Prostate gland (tissue), 2 donors: ENCODE measurements around the gene PLEKHG2. TPM values are rescaled to one million over a fixed set of nuclear protein-coding genes. Genes with fewer than 3 reads are reported as not detected.

ENCODE experiments used
- DNase-seq: peaks from one replicate; pipeline ENCODE4 v3.0.0-alpha.2; 2019; ENCODE audit warnings: low spot score
- H3K27ac ChIP-seq, 2 donors: fragments of 200-600 bp; sonication (generic); 2 replicates each; pipeline ENCODE4 v1.5.1; 2017 to 2019
- H3K27me3 ChIP-seq: fragments of 200-600 bp; sonication (generic); replicated peaks from 2 replicates; pipeline ENCODE4 v1.5.1; 2019; ENCODE audit not compliant: insufficient read depth
- H3K36me3 ChIP-seq, 2 donors: fragments of 200-600 bp; sonication (generic); 1 replicate in 1 of 2; 2 replicates in 1 of 2; pipeline versions ENCODE4 v1.5.1 to v1.8.1; 2017 to 2019
- H3K4me1 ChIP-seq: fragments of 200-600 bp; sonication (generic); replicated peaks from 2 replicates; pipeline ENCODE4 v1.5.1; 2019
- H3K4me3 ChIP-seq, 2 donors: fragments of 200-600 bp; sonication (generic); 2 replicates each; pipeline ENCODE4 v1.5.1; 2017 to 2019
- H3K9me3 ChIP-seq: fragments of 200-600 bp; sonication (generic); 2 replicates; pipeline ENCODE4 v1.5.1; 2017
- CTCF ChIP-seq, 4 experiments: fragments of 200-600 bp in 2 of 4; fragments of 450-650 bp in 2 of 4; sonication (generic) in 2 of 4; IDR thresholded peaks; 1 replicate in 3 of 4; 2 replicates in 1 of 4; pipeline ENCODE4 v1.5.1; 2016 to 2019; ENCODE audit warnings: antibody characterized with exemption in 4 of 4, mild to moderate bottlenecking in 2 of 4, moderate library complexity in 2 of 4
- POLR2A ChIP-seq: fragments of 450-650 bp; IDR thresholded peaks from one replicate; pipeline ENCODE4 v1.6.1; 2016; ENCODE audit warnings: antibody characterized with exemption, mild to moderate bottlenecking
- POLR2AphosphoS5 ChIP-seq: sonication (generic); formaldehyde crosslinking; IDR thresholded peaks from one replicate; pipeline ENCODE4 v1.6.1; 2017; ENCODE audit warnings: antibody characterized with exemption
- WGBS: methylation state at CpG from one replicate; pipeline ENCODE4 v1.1.5; 2018; 5-methylcytosine and 5-hydroxymethylcytosine counted together
- intact Hi-C: fragments of 100-400 bp; cut with DNase I; formaldehyde crosslinking; loops from one replicate; pipeline ENCODE4 v1.14.2; 2022
- total RNA-seq, 2 donors: library from RNA; depleted of rRNA; stranded (reverse); fragments of >200 nt; gene quantifications; one replicate each; pipeline ENCODE4 v1.1.0, GENCODE V29; 2016

Gene PLEKHG2
- total RNA-seq, 2 donors from 2014 or later, result 14.4 to 21.1 TPM

DNA sequence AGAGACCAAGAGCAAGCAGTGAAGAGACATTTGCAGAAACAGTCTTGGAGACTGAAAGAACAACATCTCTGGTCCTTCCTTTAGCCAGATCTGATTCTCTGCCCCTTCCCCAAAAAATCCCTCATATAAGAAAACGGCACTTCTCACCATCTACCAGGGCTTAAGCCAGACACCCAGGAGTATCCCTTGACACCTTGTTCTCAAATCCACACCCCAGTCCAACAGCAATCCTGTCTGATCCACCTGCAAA is 1.7 kb upstream of the PLEKHG2 start:
- WGBS, result 50% methylated on average over 1 of the region's 1 CpG
- intact Hi-C loops, result loop anchor here (1.0 to 5.0 kb wide), 2 partner anchors 12 to 68 kb away; partner anchors contain the start of gene SAMD4B
- peak overlapping the region; percentile 75 to 90 for H3K4me3 ChIP-seq

DNA sequence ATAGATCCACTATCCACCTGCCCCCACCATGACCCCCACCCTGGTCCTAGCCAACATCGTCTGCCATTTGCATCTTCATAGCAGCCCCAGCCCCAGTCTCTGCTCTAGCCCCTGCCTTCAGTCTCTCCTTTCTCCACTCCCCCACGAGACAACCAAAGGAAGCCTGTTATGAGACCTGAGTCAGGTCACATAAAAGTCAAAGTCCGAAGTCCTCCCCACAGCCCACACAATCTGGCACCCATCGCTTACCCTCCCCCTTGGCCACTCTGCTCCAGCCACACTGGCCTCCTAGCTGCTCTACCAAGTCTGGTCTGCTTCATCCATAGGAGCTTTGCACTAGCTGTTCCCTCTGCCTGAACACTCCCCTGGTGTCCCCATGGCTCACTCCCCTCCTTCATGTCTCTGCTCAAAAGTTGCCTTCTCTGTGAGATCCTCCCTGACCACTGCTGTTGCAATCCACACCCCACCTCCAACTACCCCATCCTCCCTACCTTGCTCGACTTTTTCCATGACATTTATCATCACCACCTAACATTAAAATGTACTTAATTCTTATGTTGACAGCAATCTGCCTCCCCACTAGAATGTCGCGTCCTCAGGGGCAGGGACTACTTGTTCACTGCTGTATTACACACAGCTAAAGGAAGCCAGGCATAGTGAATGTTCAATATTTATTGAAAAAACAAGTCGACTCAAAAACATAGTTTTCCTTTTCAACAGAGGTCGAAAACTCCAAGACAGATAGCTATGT is 1.2 kb upstream of the PLEKHG2 start:
- DNase-seq, result peak; percentile 44
- Histone ChIP-seq H3K4me3 (peak overlapping the region in 1 of 2 donors; percentile 75), H3K9me3 (no peaks in the 10 kb centered on the region), H3K27ac (peak overlapping the region; percentile 100), H3K27me3 (no peaks in the 10 kb centered on the region), H3K36me3 (peaks cover 8% of the 10 kb centered on the region in 2 donors), H3K4me1 (no peaks in the 10 kb centered on the region)
- intact Hi-C loops, result loop anchor here (1.0 to 5.0 kb wide), 2 partner anchors 13 to 69 kb away; partner anchors contain the start of gene SAMD4B
- 17% methylated on average over 9 of the region's 9 CpGs for WGBS
- no peak for TF ChIP-seq POLR2A
- TF ChIP-seq POLR2AphosphoS5, result no peak
- TF ChIP-seq CTCF (IDR thresholded peaks at IDR 0.05), result no peak

More for the DNA sequence above, 1.7 kb upstream of the PLEKHG2 start:
- DNase-seq, result no peak
- Histone ChIP-seq H3K27me3 (no peaks in the 10 kb centered on the region), H3K36me3 (peaks cover 8% of the 10 kb centered on the region in 2 donors), H3K4me1 (no peaks in the 10 kb centered on the region), H3K9me3 (no peaks in the 10 kb centered on the region), H3K27ac (peak overlapping the region; percentile 100)
- TF ChIP-seq POLR2AphosphoS5 (no peak), POLR2A (no peak), CTCF (IDR thresholded peaks at IDR 0.05) (no peak)

DNA sequence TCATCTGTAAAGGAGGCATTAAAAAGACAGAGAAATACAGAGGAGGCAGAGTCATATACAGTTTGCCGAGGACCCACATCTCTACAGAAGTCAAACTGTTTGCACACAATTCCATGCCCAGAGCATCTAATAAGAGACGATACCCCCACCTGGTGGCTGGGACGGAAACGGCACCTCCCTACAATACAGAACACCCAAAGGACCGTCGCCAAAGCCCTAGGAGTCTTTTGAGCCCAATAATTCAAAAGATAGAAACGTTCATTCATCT is 703 bp upstream of the PLEKHG2 start:
- intact Hi-C loops, result loop anchor here (1.0 to 5.0 kb wide), 2 partner anchors 13 to 69 kb away; partner anchors contain the start of gene SAMD4B
- Histone ChIP-seq H3K4me3 (peak overlapping the region in 1 of 2 donors; percentile 19), H3K27ac (peak overlapping the region; percentile 100), H3K36me3 (peaks cover 8% of the 10 kb centered on the region in 2 donors), H3K9me3 (no peaks in the 10 kb centered on the region), H3K27me3 (no peaks in the 10 kb centered on the region), H3K4me1 (no peaks in the 10 kb centered on the region)
- under 1% methylated on average over 7 of the region's 7 CpGs for WGBS
- TF ChIP-seq POLR2A (no peak), POLR2AphosphoS5 (no peak), CTCF (IDR thresholded peaks at IDR 0.05) (peak; percentile 85 to 99 (median 98))
- DNase-seq, result peak; percentile 89

- Histone ChIP-seq H3K4me3 (peak overlapping the region; percentile 73 to 76), H3K27ac (peak overlapping the region; percentile 100), H3K27me3 (no peaks in the 10 kb centered on the region), H3K9me3 (no peaks in the 10 kb centered on the region), H3K36me3 (peaks cover 7 to 8% of the 10 kb centered on the region in 2 donors), H3K4me1 (no peaks in the 10 kb centered on the region)
- intact Hi-C loops, result loop anchor here (5.0 kb wide), 1 partner anchor 71 kb away; the partner anchor contains the start of gene SAMD4B
- DNase-seq, result peak; percentile 41
- TF ChIP-seq POLR2A (no peak), CTCF (IDR thresholded peaks at IDR 0.05) (peak in 1 of 4 experiments; percentile 86), POLR2AphosphoS5 (no peak)
- under 1% methylated on average over 24 of the region's 24 CpGs for WGBS
These were observed 400 bp downstream of the PLEKHG2 start for GRCh38 chr19:39412867-39413271.
